LNCAP (cell line): ENCODE results near the gene NEK10.

Experiments
- TF ChIP-seq, protein P1 (sequence below): fragments of 450-650 bp; IDR thresholded peaks from 2 replicates; pipeline ENCODE4 v1.5.1; 2017; ENCODE audit warnings: mild to moderate bottlenecking

NEK10 gene

DNA sequence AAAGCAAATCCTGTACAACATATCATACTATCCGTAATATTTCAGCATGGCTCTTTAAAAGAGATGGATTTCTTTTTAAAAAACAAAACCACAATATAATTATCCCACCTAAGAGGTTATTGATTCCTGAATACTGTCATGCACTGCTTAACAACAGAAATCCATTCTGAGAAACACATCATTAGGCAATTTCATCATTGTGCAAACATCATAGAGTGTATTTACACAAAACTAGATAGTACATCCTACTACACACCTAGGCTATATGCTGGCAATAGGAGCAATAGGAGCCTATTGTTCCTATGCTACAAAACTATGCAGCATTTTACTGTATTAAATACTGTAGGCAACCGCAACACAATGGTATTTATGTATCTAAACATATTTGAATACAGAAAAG lies 242.0 kb downstream of the NEK10 start:
- TF ChIP-seq, protein P1, sequence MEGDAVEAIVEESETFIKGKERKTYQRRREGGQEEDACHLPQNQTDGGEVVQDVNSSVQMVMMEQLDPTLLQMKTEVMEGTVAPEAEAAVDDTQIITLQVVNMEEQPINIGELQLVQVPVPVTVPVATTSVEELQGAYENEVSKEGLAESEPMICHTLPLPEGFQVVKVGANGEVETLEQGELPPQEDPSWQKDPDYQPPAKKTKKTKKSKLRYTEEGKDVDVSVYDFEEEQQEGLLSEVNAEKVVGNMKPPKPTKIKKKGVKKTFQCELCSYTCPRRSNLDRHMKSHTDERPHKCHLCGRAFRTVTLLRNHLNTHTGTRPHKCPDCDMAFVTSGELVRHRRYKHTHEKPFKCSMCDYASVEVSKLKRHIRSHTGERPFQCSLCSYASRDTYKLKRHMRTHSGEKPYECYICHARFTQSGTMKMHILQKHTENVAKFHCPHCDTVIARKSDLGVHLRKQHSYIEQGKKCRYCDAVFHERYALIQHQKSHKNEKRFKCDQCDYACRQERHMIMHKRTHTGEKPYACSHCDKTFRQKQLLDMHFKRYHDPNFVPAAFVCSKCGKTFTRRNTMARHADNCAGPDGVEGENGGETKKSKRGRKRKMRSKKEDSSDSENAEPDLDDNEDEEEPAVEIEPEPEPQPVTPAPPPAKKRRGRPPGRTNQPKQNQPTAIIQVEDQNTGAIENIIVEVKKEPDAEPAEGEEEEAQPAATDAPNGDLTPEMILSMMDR: no peak

- TF ChIP-seq, protein P1: no peak
These were observed 243.2 kb downstream of the NEK10 start for GRCh38 chr3:27125821-27126501.

DNA sequence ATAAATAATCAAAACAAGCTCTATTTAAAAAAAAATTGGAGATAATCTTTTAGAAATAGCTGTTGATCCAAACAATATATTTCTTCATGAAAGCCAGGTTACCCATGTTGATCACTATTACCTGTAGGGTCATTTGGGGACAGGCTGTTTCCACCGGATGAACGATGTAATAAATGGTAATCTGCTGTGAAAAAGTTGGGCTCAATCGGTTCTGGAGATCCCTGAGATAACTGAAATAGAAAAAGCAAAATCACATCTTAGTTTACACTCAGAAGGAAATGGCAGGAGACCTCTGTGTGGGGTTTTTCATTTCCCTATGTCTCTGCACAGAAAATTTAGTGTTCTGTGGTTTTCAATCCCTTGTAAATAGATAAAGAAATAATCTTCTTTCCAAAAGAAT lies 249.5 kb downstream of the NEK10 start:
- TF ChIP-seq, protein P1: no peak

GRCh38 chr3:27115352-27115751 lies 253.8 kb downstream of the NEK10 start:
- TF ChIP-seq, protein P1: no peak

- TF ChIP-seq, protein P1: no peak
These were observed 254.5 kb downstream of the NEK10 start for GRCh38 chr3:27114684-27115083.

GRCh38 chr3:27114129-27114528 lies 255.1 kb downstream of the NEK10 start:
- TF ChIP-seq, protein P1: no peak

- TF ChIP-seq, protein P1: no peak
These were observed 259.2 kb downstream of the NEK10 start for GRCh38 chr3:27110020-27110419.

GRCh38 chr3:27108322-27108721 lies 260.9 kb downstream of the NEK10 start:
- TF ChIP-seq, protein P1: no peak
